A673 (cell line): ENCODE measurements around the gene G3BP1.

Source experiments
- EZH2 ChIP-seq: fragments of 200-600 bp; sonication (generic); IDR thresholded peaks from 2 replicates; pipeline ENCODE4 v1.6.1; 2017; ENCODE audit warnings: borderline replicate concordance, low read depth, mild to moderate bottlenecking, mixed read lengths, antibody characterized with exemption, low read length; ENCODE audit not compliant: poor library complexity, severe bottlenecking
- TF ChIP-seq, protein P1 (sequence below): fragments of 300-800, 200-600 bp; sonication (generic); conservative IDR thresholded peaks from 2 replicates; pipeline ENCODE4 v1.5.1; 2017; ENCODE audit warnings: low read depth, mild to moderate bottlenecking, antibody characterized with exemption, low read length, moderate library complexity, mixed read lengths

DNA sequence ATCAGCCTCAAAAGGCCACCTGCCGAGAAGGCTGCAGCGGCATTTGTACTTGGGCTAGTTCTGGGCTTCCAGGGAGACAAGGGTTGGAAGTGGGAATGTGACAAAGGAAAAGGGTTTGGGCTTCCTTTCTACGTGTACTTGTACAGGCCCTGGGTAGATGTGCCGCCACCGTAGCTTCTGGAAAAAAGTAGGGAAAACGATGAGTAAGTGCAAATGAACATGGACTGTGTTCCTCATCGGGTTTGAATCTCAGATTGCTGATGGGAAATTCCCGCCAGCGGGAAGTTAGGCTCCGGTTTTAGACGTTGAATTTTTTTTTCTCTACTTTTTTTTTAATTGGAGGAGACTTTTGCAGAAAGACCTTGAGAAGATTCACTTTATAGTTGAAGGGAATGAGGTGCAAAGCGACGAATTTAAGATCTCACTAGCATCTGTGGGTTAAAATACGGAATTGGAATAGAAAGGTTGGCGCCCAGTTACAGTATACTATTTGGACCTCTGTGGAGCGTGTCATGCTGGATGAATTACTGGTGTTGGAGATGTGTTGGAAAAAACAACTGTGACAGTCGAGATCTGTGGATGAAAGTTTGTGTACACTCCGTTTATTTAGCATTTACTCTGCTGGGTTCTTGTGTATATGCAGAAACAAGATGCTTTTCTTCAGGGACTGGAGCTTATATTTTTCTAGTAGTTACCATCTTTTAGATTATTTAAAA is 1.2 kb downstream of the G3BP1 start:
- TF ChIP-seq, protein P1, sequence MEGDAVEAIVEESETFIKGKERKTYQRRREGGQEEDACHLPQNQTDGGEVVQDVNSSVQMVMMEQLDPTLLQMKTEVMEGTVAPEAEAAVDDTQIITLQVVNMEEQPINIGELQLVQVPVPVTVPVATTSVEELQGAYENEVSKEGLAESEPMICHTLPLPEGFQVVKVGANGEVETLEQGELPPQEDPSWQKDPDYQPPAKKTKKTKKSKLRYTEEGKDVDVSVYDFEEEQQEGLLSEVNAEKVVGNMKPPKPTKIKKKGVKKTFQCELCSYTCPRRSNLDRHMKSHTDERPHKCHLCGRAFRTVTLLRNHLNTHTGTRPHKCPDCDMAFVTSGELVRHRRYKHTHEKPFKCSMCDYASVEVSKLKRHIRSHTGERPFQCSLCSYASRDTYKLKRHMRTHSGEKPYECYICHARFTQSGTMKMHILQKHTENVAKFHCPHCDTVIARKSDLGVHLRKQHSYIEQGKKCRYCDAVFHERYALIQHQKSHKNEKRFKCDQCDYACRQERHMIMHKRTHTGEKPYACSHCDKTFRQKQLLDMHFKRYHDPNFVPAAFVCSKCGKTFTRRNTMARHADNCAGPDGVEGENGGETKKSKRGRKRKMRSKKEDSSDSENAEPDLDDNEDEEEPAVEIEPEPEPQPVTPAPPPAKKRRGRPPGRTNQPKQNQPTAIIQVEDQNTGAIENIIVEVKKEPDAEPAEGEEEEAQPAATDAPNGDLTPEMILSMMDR = no peak
- TF ChIP-seq EZH2 = no peak
